Muscle of leg (tissue), 11 donors: ENCODE data around the gene CDH13. TPM values are rescaled to one million over a fixed set of nuclear protein-coding genes. Genes with fewer than 3 reads are reported as not detected.

Source experiments
- DNase-seq: peaks from one replicate; pipeline ENCODE4 v3.0.0; 2013
- H3K27ac ChIP-seq: one replicate; pipeline ENCODE4 v1.5.1; 2013; ENCODE audit warnings: mild to moderate bottlenecking, low read length, control low read depth
- H3K27me3 ChIP-seq: one replicate; pipeline ENCODE4 v1.6.1; 2013; ENCODE audit warnings: low read length; ENCODE audit not compliant: control insufficient read depth, insufficient read depth
- H3K36me3 ChIP-seq: one replicate; pipeline ENCODE4 v1.6.1; 2013; ENCODE audit warnings: low read length; ENCODE audit not compliant: control insufficient read depth, insufficient read depth
- H3K4me1 ChIP-seq: one replicate; pipeline ENCODE4 v1.6.1; 2013; ENCODE audit warnings: low read length; ENCODE audit not compliant: control insufficient read depth, insufficient read depth
- H3K4me3 ChIP-seq: one replicate; pipeline ENCODE4 v1.5.1; 2013; ENCODE audit warnings: low read length, control low read depth
- H3K9me3 ChIP-seq: replicated peaks from 2 replicates; pipeline ENCODE4 v1.6.1; 2013; ENCODE audit warnings: low read depth, low read length; ENCODE audit not compliant: control insufficient read depth
- WGBS: methylation state at CpG from one replicate; pipeline ENCODE4 v1.1.5; 2013; ENCODE audit warnings: missing lambda C conversion rate; ENCODE audit not compliant: insufficient coverage; 5-methylcytosine and 5-hydroxymethylcytosine counted together
- polyA plus RNA-seq, 8 donors: library from polyadenylated mRNA; unstranded; fragments of 120-200 nt; gene quantifications; one replicate each; pipeline versions ENCODE4 v1.2.1 to v1.2.3, GENCODE V29; 2013; ENCODE audit warnings: inconsistent platforms in 1 of 8, low replicate concordance in 1 of 8; ENCODE audit not compliant: insufficient read length in 8 of 8, insufficient read depth in 1 of 8
- total RNA-seq: library from RNA; stranded (reverse); fragments of 120-200 nt; gene quantifications from one replicate; pipeline ENCODE4 v1.2.4, GENCODE V29; 2013

CDH13 gene
- total and polyA plus RNA-seq, 9 donors: 30.5 to 55.7 (median 47.9) TPM

DNA sequence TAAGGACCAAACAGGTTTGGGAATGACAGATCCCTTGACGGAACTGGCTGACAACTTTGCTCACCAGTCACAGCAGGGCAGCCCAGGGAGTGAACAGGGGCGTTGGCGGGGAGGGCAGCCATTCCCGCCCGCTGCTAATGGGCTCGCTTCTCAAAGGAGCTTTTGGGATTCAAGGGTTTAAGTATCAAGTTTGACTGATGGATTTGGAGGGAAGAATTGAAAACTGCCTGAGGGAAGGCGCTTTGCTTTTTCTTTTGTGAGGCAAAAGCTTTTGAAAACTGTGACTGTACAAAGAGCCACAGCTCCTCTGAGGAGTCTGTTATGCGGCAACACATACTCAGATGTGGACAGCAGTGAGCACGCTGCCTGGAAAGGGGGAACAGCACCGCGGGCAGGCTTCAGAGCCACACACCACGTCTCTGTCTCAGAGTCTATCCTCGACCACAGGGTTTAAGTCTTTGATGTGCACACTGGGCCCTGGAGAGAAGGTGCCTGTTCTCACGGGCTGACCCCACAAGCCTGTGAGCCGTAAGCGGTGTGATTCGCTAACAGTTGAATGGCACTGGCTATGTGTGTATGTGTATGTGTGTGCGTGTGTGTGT, 1101.1 kb downstream of the CDH13 start:
- Histone ChIP-seq H3K4me1 (no peaks in the 10 kb centered on the region), H3K27me3 (no peaks in the 10 kb centered on the region), H3K4me3 (no peak overlapping the region), H3K36me3 (no peaks in the 10 kb centered on the region), H3K27ac (no peak overlapping the region), H3K9me3 (no peaks in the 10 kb centered on the region)
- 82% methylated on average over 17 of the region's 18 CpGs for WGBS
- DNase-seq: no peak

DNA sequence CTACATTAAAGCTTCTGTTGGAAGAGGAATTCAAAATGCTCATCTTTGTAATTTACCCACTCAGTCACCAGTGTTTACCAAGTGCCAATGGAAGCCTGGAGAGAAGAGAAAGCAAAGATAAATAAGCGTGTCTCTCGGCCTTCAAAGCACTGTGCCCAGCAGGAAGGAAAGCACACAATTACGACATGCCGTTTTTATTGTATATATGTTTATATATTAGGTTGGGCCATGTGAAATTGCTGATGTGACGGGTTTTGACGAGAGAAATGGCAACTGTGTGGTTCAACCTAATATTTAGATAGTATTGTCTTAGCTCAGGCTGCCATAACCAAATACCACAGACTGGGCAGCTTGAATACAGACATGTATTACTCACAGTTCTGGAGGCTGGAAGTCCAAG, 1101.7 kb downstream of the CDH13 start:
- H3K4me3 ChIP-seq: no peak overlapping the region
- H3K4me1 ChIP-seq: no peaks in the 10 kb centered on the region
- no peak for DNase-seq
- no peaks in the 10 kb centered on the region for H3K36me3 ChIP-seq
- H3K9me3 ChIP-seq: no peaks in the 10 kb centered on the region
- WGBS: 84% methylated on average over 4 of the region's 6 CpGs
- no peaks in the 10 kb centered on the region for H3K27me3 ChIP-seq
- H3K27ac ChIP-seq: no peak overlapping the region

DNA sequence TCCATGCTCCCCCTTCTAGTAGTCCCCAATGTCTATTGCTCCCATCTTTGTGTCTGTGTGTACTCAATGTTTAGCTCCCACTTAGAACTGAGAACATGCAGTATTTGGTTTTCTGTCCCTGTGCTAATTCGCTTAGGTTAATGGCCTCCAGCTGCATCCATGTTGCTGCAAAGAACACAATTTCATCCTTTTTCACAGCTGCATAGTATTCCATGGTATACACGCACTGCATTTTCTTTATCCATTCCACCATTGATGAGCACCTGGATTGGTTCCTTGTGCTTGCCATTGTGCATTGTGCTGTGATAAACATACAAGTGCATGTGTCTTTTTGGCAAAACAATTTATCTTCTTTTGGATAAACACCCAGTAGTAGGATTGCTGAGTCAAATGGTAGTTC, 1104.0 kb downstream of the CDH13 start:
- Histone ChIP-seq H3K36me3 (no peaks in the 10 kb centered on the region), H3K9me3 (peaks cover 5% of the 10 kb centered on the region), H3K4me1 (no peaks in the 10 kb centered on the region), H3K4me3 (no peak overlapping the region), H3K27me3 (no peaks in the 10 kb centered on the region), H3K27ac (no peak overlapping the region)
- 20% methylated on average over 1 of the region's 2 CpGs for WGBS
- DNase-seq: no peak

DNA sequence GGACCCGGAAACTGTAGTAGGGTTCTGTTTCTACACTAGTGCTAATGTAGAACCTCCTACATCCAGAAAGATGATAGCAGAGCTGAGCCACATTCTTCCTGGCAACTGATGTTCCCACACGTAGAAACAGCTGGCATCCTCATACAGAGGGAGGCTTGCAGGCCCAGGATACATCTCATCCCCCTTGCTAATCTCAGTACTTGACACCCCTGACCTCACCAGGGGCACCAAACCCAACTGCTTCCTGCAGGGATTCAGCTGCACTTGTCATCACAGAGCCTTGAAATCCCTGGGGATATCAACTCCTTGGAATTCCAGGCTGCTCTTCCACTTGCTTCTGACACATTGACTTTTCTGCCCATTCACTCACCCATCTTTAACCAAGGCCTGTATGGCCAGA, 1105.8 kb downstream of the CDH13 start:
- no peaks in the 10 kb centered on the region for H3K4me1 ChIP-seq
- no peaks in the 10 kb centered on the region for H3K36me3 ChIP-seq
- no peak for DNase-seq
- no peak overlapping the region for H3K4me3 ChIP-seq
- H3K27me3 ChIP-seq: no peaks in the 10 kb centered on the region
- WGBS: 23% methylated on average over 1 of the region's 2 CpGs
- no peak overlapping the region for H3K27ac ChIP-seq
- peaks cover 5% of the 10 kb centered on the region for H3K9me3 ChIP-seq

DNA sequence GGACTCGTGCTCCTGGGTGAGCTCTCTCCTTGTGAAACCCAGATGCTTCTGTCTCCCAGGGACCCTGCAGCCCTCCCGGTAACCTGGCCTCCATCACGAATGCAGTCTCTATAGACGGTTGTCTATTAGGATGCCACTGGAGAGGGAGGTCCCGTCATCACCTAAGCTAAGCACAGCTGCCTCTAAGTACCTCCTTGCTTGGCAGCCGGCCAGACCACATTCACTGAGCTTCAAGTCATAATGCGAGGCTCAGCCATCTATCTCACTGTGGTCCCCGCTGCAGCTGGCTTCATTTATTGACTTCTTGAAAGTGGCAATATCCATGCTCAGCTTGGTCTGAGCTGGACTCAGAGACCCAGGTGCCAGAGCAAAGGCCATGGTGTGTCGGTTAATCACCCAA, 1106.5 kb downstream of the CDH13 start:
- Histone ChIP-seq H3K4me3 (no peak overlapping the region), H3K27ac (no peak overlapping the region), H3K36me3 (no peaks in the 10 kb centered on the region), H3K9me3 (peaks cover 5% of the 10 kb centered on the region), H3K27me3 (no peaks in the 10 kb centered on the region), H3K4me1 (no peaks in the 10 kb centered on the region)
- DNase-seq: no peak
- 31% methylated on average over 4 of the region's 9 CpGs for WGBS

DNA sequence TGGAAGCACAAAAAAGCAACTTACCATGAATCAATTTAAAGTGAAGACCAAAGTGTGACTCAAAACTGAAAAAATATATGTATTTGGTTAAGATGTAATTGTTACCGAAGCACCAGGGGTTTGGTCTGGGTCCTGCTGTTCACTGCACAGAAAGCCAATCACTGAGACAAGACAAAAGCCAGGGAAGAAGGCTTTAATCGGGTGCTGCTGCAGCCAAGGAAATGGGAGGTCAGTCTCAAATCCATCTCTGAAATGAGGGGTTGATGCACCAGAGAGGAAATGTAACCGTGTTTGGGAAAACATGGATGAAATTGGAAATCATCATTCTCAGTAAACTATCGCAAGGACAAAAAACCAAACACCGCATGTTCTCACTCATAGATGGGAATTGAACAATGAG, 1107.4 kb downstream of the CDH13 start:
- whole genome bisulfite sequencing: 50% methylated on average over 2 of the region's 5 CpGs
- H3K4me3 ChIP-seq: no peak overlapping the region
- no peaks in the 10 kb centered on the region for H3K36me3 ChIP-seq
- H3K9me3 ChIP-seq: peaks cover 5% of the 10 kb centered on the region
- no peak overlapping the region for H3K27ac ChIP-seq
- H3K4me1 ChIP-seq: no peaks in the 10 kb centered on the region
- no peaks in the 10 kb centered on the region for H3K27me3 ChIP-seq
- no peak for DNase-seq

DNA sequence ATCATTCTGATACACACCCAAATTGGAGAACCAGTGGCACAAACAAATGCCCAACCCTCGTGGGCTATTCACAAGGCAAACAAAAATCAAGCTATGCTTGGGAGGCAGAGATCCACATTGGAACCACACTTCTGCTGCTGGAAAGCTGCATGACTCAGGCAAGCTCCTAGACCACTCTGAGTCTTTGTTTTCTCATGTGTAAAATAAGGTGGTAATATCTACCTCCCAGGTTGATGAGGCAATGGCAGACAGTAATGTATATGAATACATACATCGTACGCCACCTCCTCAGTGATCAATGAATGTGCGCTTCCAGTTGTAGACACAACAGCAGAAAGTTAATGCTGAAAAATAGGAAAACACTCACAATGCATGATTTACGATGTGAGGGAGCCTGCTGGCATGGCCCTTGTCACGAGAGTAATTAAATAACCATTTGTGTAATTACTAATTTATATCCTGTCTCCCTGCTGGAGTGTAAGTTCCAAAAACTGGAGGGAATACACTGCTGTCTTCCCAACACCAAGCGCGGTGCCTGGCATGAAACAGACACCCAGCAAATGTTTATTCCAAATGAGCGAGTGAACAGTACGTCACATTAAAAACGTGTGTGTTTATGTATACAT, 1111.1 kb downstream of the CDH13 start:
- WGBS: 93% methylated on average over 2 of the region's 11 CpGs
- peaks cover 7% of the 10 kb centered on the region for H3K4me1 ChIP-seq
- DNase-seq: no peak
- H3K9me3 ChIP-seq: peaks cover 5% of the 10 kb centered on the region
- H3K27ac ChIP-seq: no peak overlapping the region
- no peaks in the 10 kb centered on the region for H3K27me3 ChIP-seq
- H3K36me3 ChIP-seq: no peaks in the 10 kb centered on the region
- no peak overlapping the region for H3K4me3 ChIP-seq

DNA sequence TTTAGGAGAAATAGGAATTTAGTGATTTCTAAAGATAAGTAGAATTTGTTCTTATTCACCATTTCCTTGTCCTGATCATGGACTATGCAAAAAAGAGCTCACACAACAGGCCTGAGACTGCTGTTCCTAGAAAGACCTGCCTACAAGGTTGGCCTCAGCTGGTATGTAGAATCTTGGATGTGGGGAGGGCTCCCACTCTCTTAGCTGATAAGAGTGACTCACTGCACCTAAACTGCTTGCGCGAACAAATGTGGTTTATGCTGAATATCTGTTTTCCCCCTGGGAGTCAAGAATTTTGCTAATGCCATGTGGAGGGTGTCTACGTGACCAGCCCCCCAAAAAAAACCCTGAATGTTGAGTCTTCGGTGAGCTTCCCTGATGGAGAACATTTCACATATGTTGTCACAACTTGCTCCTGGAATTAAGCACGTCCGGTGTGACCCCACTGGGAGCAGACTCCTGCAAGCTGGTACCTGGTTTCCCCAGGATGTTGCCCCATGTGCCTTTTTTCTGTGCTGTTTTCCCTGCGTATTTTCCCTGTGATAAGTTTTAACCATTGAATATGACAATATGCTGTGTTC, 1112.2 kb downstream of the CDH13 start:
- 81% methylated on average over 4 of the region's 7 CpGs for WGBS

DNA sequence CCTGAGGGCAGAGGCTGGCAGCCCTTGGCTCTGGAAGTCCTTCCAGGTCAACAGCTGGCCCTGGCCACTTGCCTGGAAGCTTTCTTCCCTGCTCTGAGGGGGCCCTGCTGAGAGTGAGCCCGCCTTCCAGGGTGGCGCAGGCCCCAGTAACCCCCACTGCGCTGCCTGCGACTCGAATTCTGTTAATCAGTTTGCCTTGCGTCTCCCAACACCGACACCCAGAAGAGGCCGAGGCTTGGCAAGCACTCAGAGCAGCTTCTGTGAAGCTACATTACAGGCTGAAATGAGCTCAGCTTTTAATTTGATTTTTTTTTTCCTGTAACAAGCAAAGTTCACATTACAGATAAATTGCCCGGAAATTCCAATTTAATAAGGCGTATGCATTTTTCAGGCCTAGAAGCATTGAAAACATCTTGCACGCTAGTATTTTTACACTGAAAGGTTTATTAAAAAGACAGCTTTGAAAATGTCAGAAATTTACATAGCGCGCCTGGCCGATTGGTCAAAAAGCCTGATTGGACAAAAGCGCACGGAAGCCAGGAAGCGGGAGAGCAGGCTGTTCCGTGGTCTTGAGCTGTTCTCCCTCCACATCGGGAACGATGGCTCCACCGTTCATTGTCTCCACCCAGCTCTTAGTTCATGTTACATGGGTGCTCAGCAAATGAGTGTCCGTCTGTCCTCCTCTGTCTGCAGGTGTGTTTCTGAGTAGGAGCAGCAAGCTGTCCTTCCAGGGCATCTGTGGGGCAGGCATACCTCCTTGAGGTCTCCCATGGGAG, 1115.5 kb downstream of the CDH13 start:
- H3K27ac ChIP-seq: peak overlapping the region; percentile 62
- H3K27me3 ChIP-seq: no peaks in the 10 kb centered on the region
- 73% methylated on average over 15 of the region's 22 CpGs for WGBS
- peak; percentile 49 for DNase-seq
- no peaks in the 10 kb centered on the region for H3K36me3 ChIP-seq
- no peak overlapping the region for H3K4me3 ChIP-seq
- no peaks in the 10 kb centered on the region for H3K9me3 ChIP-seq
- H3K4me1 ChIP-seq: peaks cover 11% of the 10 kb centered on the region

More for the DNA sequence above, 1112.2 kb downstream of the CDH13 start:
- peaks cover 9% of the 10 kb centered on the region for H3K4me1 ChIP-seq
- H3K27ac ChIP-seq: no peak overlapping the region
- H3K36me3 ChIP-seq: no peaks in the 10 kb centered on the region
- H3K9me3 ChIP-seq: peaks cover 5% of the 10 kb centered on the region
- no peaks in the 10 kb centered on the region for H3K27me3 ChIP-seq
- DNase-seq: no peak
- no peak overlapping the region for H3K4me3 ChIP-seq

DNA sequence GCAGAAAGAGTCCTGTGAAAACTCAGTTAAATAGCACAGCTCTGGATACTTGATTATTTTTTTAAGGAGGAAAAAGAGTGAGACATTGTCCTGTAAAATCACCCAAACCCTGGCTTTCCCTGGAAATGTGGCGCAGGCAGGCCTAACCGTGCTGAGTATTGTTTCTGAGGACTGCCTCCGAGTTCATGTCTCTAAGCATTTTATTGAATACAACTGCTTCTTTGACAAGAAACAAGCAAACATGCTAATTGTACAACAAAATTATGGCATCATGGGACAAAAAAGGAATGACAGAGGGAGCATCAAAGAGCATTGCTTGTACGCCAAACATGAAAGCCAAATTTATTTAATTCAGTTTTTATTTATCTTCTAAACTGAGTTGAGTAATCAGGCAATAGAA, 1116.5 kb downstream of the CDH13 start:
- H3K27ac ChIP-seq: no peak overlapping the region

More for the DNA sequence above, 1116.5 kb downstream of the CDH13 start:
- no CpG with 5 or more reads among the region's 4 CpGs for WGBS
- H3K4me1 ChIP-seq: peaks cover 11% of the 10 kb centered on the region
- H3K4me3 ChIP-seq: no peak overlapping the region
- H3K36me3 ChIP-seq: no peaks in the 10 kb centered on the region
- DNase-seq: no peak
- no peaks in the 10 kb centered on the region for H3K27me3 ChIP-seq
- no peaks in the 10 kb centered on the region for H3K9me3 ChIP-seq
